ENCODE results near the gene PNPLA8.

DNA sequence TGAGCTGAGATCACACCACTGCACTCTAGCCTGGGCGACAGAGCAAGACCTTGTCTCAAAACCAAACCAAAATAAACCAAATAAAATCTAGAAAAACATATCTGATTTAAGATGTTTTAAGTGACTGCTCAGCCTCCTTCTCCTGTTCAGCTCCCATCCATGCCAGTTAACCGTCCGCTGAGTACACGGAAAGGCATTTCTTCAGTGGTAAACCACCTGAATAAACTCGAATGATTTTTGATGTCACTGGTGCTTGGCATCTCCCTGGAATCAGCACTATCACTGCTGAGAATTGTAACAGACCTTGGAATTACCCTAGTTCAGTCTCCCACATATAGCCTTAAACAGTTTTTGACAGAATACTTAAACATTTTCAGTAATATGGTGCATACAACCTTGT, 45.6 kb downstream of the PNPLA8 start:
- TF ChIP-seq, protein P1, sequence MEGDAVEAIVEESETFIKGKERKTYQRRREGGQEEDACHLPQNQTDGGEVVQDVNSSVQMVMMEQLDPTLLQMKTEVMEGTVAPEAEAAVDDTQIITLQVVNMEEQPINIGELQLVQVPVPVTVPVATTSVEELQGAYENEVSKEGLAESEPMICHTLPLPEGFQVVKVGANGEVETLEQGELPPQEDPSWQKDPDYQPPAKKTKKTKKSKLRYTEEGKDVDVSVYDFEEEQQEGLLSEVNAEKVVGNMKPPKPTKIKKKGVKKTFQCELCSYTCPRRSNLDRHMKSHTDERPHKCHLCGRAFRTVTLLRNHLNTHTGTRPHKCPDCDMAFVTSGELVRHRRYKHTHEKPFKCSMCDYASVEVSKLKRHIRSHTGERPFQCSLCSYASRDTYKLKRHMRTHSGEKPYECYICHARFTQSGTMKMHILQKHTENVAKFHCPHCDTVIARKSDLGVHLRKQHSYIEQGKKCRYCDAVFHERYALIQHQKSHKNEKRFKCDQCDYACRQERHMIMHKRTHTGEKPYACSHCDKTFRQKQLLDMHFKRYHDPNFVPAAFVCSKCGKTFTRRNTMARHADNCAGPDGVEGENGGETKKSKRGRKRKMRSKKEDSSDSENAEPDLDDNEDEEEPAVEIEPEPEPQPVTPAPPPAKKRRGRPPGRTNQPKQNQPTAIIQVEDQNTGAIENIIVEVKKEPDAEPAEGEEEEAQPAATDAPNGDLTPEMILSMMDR (IDR thresholded peaks at IDR 0.05) = no peak
- no peak for TF ChIP-seq EZH2 (IDR thresholded peaks at IDR 0.05)

All from neural progenitor cell (in vitro differentiated cells).